ENCODE data around the gene POLR2J.

GRCh38 chr7:102444961-102445673 lies 33.6 kb downstream of the POLR2J start:
- no peak for TF ChIP-seq EP300 (IDR thresholded peaks at IDR 0.05)
- TF ChIP-seq CTCF (IDR thresholded peaks at IDR 0.05) = no peak
- TF ChIP-seq POLR2A (IDR thresholded peaks at IDR 0.05) = no peak
